GM12892 (cell line): ENCODE measurements around the gene GPR12.
"Not testable (repeated sequence)": the region's sequence is repeated elsewhere in the genome, so short reads cannot be mapped to it uniquely, and the experiment has no call there.

Experiments
- DNase-seq: peaks from one replicate; pipeline ENCODE4 v3.0.0; 2011; ENCODE audit not compliant: insufficient read length
- FAIRE-seq: peaks from 2 replicates; lab custom pipeline; 2011; peaks lifted over from hg19 to GRCh38; lab: Jason Lieb, UNC
- POLR2A ChIP-seq: IDR thresholded peaks from 2 replicates; pipeline ENCODE4 v1.6.1; 2011; ENCODE audit warnings: low read depth, low read length, control low read depth
- POLR2AphosphoS5 ChIP-seq: IDR thresholded peaks from 2 replicates; pipeline ENCODE4 v1.6.1; 2011; ENCODE audit warnings: low read depth, low read length, control low read depth
- TAF1 ChIP-seq: IDR thresholded peaks from 2 replicates; pipeline ENCODE4 v1.6.1; 2011; ENCODE audit warnings: low read depth, mild to moderate bottlenecking, control low read depth, low read length, borderline replicate concordance

GPR12 gene

GRCh38 chr13:26735677-26736076 is 24.9 kb downstream of the GPR12 start:
- FAIRE-seq, result no peak
- no peak for DNase-seq
- no peak for TF ChIP-seq TAF1
- no peak for TF ChIP-seq POLR2AphosphoS5
- TF ChIP-seq POLR2A, result no peak

DNA sequence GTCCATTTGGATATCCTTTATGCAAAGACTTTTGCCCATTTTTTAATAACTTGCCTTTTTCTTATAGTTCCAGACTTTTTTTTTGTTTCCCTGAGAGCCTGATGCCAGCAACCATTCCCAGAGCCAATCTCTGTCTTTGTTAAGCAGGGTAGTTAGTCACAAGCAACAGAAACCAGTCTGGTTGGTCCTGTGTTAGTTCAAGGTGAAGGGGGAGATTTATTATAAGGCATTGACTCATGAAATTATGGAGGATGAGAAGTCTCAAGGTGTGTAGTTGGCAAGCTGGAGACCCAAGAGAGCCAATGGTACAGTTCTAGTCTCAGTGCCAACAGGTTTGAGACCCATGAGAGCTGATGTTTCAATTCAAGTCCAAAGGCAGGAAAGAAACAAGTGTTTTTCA is 33.0 kb downstream of the GPR12 start:
- TF ChIP-seq POLR2A, result no peak
- DNase-seq, result no peak
- FAIRE-seq, result no peak

DNA sequence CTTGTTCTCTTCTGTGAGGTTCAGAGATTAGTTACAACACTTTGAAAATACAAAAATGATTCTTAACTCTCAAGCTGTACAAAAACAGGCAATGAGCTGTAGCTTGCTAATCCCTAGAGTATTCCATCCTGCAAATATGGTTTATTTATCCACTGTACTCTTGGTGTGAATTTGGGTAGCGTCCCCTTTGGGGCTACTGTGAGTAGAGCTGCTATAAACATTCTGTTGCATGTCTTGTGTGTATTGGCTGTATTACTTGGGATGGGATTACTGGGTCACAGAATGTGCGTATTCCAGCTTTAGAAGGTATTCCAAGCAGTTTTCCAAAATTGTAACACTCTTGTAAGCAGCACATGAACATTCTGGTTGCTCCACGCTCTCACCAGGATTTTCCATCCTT is 33.5 kb downstream of the GPR12 start:
- TF ChIP-seq POLR2AphosphoS5, result no peak
- no peak for TF ChIP-seq POLR2A
- no peak for TF ChIP-seq TAF1
- no peak for FAIRE-seq

GRCh38 chr13:26726684-26727083 is 33.9 kb downstream of the GPR12 start:
- no peak for TF ChIP-seq POLR2A
- no peak for TF ChIP-seq TAF1
- no peak for TF ChIP-seq POLR2AphosphoS5

More for the DNA sequence above, 33.5 kb downstream of the GPR12 start:
- DNase-seq, result no peak

DNA sequence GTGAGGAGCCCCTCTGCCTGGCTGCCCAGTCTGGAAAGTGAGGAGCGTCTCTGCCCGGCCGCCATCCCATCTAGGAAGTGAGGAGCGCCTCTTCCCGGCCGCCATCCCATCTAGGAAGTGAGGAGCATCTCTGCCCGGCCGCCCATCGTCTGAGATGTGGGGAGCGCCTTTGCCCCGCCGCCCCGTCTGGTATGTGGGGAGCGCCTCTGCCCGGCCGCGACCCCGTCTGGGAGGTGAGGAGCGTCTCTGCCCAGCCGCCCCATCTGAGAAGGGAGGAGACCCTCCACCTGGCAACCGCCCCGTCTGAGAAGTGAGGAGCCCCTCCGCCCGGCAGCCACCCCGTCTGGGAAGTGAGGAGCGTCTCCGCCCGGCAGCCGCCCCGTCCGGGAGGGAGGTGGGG is 37.0 kb downstream of the GPR12 start:
- DNase-seq, FAIRE-seq: not testable (repeated sequence)

More at GRCh38 chr13:26726684-26727083, 33.9 kb downstream of the GPR12 start:
- no peak for DNase-seq
- FAIRE-seq, result no peak

DNA sequence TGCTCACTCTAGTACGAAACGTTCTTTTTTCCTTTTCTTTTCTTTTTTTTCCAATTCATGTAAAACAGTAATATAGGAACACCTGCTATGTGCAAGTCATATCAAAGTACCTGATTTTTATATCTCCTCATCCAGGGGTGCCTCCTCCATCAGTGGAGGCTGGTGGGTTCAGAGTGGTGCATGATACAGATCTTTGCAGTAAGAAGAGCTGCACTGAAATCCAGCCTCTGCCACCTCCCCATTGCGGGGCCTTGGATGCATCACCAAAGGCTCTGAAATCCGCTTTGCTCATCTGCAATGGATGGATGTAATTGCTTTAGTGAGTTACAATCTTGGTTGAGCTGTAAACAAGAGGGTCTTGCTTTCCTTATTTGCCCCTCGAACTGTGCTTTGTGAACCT is 38.3 kb downstream of the GPR12 start:
- TF ChIP-seq TAF1, result no peak
- no peak for TF ChIP-seq POLR2A
- TF ChIP-seq POLR2AphosphoS5, result no peak
- FAIRE-seq (no peak), DNase-seq (no peak)

DNA sequence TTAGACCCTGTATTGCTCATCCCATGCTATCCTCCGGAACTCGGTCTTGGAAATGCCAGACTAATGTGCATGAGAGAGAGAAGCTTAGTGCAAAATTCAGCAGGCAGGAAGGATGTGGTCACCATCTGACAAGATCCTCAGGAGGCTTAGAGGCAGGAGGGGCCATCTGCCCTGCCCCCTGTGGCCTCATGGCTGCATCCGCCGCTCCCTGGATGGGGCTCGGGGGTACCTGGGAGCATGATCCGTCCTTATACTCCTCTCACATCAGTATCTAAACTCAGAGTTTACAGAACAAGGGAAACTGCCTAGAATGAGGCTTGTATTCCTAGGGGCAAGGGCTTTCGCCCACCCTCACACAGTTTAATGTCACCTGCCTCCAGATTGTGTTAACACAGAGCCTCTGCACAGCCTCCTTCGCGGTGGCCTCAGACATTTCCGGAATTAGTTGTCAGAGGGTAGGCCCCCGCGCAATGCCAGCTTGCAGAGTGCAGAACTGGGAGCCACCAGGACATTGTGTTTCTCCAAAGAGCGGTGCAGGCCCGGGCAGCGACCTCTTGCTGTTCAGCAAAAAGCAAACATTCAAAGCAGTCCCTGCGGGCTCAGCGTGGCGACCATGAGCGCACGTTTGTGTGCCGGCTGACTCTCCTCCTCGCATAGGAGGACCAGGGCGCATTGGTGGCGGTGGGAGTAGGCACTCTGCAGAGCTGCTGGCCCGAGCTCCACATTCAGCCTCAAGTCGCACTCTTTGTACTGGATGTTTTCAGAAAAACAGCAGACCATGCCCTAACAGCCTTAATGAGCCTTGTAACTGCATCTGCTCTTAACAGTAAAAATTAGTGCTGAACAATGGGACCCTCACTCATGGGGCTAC is 39.1 kb downstream of the GPR12 start:
- FAIRE-seq (peak; percentile 78), DNase-seq (no peak)
- TF ChIP-seq POLR2A (no peak), POLR2AphosphoS5 (no peak), TAF1 (no peak)

DNA sequence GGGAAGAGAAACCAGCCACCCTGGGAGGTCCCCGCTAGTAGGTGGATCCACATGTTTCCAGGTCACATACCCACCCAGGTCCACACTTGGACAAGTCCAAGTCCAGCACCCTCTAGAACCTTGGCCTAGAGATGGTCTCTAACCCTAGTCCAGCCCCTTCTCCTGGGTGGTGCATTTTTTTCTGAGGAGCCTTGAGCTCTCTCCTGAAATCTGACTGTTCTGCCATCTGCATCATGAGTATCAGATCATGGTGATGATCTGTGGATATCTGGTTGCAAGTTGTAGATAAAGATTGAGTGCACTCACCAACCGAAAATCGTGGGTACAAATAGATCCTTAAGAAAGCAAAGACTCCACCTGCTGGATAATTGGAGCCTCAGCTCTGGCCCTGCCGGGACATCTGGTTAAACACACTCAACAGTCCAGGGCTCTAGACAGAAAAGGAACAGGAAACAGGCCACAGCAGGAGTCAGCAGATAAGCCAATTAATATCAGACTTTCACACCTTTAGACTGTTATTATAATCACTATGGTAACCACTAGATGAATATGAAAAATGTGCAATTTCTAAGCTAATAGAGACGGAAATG is 41.1 kb downstream of the GPR12 start:
- FAIRE-seq, result no peak
- DNase-seq, result no peak
- TF ChIP-seq POLR2AphosphoS5, result no peak

- DNase-seq (no peak), FAIRE-seq (no peak)
- TF ChIP-seq TAF1 (no peak), POLR2A (no peak), POLR2AphosphoS5 (no peak)
Observed at GRCh38 chr13:26718872-26719271, 41.7 kb downstream of the GPR12 start.

DNA sequence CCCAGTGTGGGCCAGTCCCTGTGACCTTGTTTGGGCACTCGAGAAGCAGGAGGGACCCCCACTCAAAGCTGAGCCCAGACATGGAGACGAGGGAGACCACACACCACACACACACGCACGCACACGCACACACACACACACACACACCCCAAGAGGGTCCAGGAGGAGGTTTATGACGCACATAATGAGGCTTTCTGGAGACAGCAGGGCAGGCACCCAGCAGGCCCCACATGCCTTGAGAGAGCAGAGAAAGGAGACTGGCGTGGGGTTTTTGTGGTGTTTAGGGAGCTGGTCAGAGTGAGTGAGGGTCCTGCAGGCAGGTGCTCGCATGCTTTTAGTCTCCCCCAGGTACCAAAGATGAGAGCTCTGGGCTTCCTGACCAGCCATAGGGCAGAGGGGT is 42.4 kb downstream of the GPR12 start:
- FAIRE-seq, result no peak
- TF ChIP-seq TAF1 (no peak), POLR2AphosphoS5 (no peak), POLR2A (no peak)
- DNase-seq, result no peak

DNA sequence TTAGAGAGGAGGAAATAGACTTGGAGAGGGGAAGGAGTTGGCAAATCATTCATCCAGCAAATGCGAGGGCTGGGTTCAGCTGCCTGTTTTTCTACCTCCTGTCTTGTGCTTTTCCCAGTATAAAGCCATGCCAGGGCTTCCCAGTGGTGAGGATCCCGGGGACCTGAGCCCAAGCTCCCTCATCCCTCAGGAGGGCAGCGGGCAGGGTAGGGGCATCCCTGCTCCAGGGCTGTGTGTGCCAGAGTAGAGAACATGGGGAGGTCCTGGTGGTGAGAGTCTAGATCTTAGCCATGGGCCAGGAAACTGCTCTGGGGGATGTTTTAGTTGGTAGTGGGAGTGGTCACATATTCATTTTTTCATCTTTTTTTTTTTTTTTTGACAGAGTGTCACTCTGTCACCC is 43.6 kb downstream of the GPR12 start:
- TF ChIP-seq TAF1 (no peak), POLR2A (no peak), POLR2AphosphoS5 (no peak)
- no peak for DNase-seq
- FAIRE-seq, result no peak

- DNase-seq, result no peak
- TF ChIP-seq TAF1, result no peak
- TF ChIP-seq POLR2A, result no peak
- TF ChIP-seq POLR2AphosphoS5, result no peak
Observed at GRCh38 chr13:26713341-26713740, 47.2 kb downstream of the GPR12 start.

GRCh38 chr13:26711211-26711610 is 49.4 kb downstream of the GPR12 start:
- DNase-seq, result no peak
- no peak for FAIRE-seq
- TF ChIP-seq POLR2AphosphoS5 (no peak), TAF1 (no peak), POLR2A (no peak)

More at GRCh38 chr13:26713341-26713740, 47.2 kb downstream of the GPR12 start:
- no peak for FAIRE-seq
